ENCODE measurements around the gene ZCCHC9.
"Not testable (repeated sequence)": the region's sequence is repeated elsewhere in the genome, so short reads cannot be mapped to it uniquely, and the experiment has no call there.

ZCCHC9 gene

GRCh38 chr5:81301271-81302015, at the start of gene ZCCHC9:
TSS of gene ZCCHC9 (plus strand) at chr5:81301587. CDS start at chr5:81304758, 3,171 bp downstream.
- TF ChIP-seq CTCF (IDR thresholded peaks at IDR 0.05; ENCODE audit: control insufficient read depth, insufficient read depth, low read depth, low read length, missing control alignments), result peak; percentile 23
- peak; percentile 63 for DNase-seq (ENCODE audit: low read depth)
- peak within 1 kb of the TSS; percentile 70 for H3K4me3 ChIP-seq (ENCODE audit: control insufficient read depth, low read depth, low read length)

DNA sequence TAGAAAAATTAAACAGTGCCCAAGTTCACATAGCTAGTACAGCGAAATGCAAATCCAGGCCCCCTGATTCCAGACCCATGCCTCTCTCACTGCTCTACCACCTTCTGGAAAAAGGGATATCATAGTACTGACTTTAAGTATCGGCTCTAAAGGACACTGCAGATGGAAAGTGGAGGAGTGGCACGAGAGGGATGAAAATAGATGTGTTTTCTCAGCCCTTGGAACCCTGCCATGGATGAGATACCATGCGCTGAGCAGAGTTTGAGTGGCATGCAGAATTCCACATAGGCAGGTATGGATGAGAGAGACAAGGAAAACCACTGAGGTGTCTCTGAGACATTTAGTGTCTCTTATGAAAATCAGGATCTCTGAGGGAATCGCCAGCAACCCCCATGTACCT, 49.5 kb upstream of the ZCCHC9 start:
- TF ChIP-seq CTCF (IDR thresholded peaks at IDR 0.05; ENCODE audit: control insufficient read depth, insufficient read depth, low read depth, low read length, missing control alignments), result no peak
- H3K4me3 ChIP-seq (ENCODE audit: control insufficient read depth, low read depth, low read length), result no peak overlapping the region
- no peak for DNase-seq (ENCODE audit: low read depth)

DNA sequence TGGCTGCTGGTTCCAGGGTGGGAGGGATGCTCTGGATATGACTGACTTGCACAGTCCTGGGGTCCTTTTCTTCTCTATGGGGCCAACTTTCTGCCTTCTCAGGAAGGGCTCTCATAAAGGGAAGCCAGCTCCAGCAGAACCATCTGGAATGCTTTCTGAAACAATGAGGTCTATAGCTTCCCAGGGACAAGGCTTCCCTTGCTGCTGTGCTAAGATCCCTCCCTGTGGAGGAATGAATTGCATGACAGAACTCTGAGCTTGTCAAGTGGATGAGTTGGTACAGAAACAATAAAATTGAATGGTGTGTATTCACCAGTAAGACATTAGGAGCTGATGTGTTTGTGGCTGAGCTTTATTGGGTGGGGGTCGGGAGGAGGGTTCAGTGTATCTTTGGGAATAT, 48.5 kb upstream of the ZCCHC9 start:
- TF ChIP-seq CTCF (IDR thresholded peaks at IDR 0.05; ENCODE audit: control insufficient read depth, insufficient read depth, low read depth, low read length, missing control alignments), result no peak

DNA sequence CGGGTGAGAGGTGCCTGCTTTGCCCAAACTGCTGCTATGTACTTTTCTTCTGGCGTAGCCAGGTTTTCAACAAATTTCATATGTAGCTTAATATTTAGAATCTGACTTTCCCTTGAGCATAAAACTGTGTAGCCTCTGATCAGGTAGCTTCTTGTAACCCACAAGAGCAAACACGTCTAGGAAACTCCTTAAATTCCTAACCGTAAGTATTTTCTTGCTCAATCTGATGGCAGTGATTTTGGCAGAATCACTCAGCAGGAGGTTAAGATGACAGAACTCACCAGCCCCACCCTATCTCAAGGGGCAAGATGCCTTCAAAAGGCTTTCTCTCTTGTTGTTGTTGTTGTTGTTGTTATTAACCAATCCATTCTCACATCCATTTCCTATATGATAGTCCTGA, 47.5 kb upstream of the ZCCHC9 start:
- no peak for TF ChIP-seq CTCF (IDR thresholded peaks at IDR 0.05; ENCODE audit: control insufficient read depth, insufficient read depth, low read depth, low read length, missing control alignments)
- no peak overlapping the region for H3K4me3 ChIP-seq (ENCODE audit: control insufficient read depth, low read depth, low read length)
- DNase-seq (ENCODE audit: low read depth), result no peak

More for the DNA sequence above, 48.5 kb upstream of the ZCCHC9 start:
- H3K4me3 ChIP-seq (ENCODE audit: control insufficient read depth, low read depth, low read length), result no peak overlapping the region
- DNase-seq (ENCODE audit: low read depth), result no peak

DNA sequence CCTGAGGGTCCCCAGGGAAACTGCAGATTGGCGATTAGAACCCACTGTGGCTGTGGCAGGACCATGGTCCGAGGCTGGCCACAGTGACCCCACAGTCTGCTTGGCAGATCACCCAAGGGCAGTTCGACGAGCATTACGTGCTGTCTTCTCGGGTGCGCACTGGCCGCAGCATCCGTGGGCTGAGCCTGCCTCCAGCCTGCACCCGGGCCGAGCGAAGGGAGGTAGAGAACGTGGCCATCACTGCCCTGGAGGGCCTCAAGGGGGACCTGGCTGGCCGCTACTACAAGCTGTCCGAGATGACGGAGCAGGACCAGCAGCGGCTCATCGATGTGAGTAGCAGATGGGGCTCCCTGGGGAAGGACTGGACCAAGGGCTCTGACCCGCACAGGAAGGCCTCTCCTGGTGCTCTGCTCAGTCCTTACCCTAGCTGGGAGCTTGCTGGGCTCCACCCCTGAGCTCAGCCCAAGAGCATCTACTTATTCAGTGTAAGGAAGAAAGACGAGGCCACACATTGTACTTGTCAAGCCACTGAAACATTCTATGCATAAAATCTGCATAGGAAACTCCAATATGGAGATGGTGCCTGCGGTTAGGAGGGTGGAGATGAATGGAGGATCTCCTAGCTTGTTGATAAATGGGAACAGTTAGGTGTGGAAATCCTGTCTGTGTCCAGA, 46.4 kb upstream of the ZCCHC9 start:
- DNase-seq (ENCODE audit: low read depth), result no peak
- no peak overlapping the region for H3K4me3 ChIP-seq (ENCODE audit: control insufficient read depth, low read depth, low read length)
- no peak for TF ChIP-seq CTCF (IDR thresholded peaks at IDR 0.05; ENCODE audit: control insufficient read depth, insufficient read depth, low read depth, low read length, missing control alignments)

DNA sequence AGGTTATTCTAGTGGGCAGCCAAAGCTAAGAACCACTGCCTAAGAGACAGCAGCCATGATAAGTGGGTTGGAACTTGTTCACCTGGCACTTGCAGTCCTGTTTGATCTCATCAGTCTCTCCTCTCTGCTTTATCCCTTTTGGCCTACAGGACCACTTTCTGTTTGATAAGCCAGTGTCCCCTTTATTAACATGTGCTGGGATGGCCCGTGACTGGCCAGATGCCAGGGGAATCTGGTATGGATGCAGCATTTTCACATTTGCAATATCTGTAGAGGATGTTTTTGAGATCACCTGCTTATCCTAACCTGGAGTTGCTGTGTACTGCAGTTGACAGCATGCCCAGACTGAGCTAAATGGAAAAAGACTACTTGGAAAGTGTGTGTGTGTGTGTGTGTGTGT, 44.6 kb upstream of the ZCCHC9 start:
- DNase-seq (ENCODE audit: low read depth), result no peak
- H3K4me3 ChIP-seq (ENCODE audit: control insufficient read depth, low read depth, low read length), result no peak overlapping the region
- no peak for TF ChIP-seq CTCF (IDR thresholded peaks at IDR 0.05; ENCODE audit: control insufficient read depth, insufficient read depth, low read depth, low read length, missing control alignments)

DNA sequence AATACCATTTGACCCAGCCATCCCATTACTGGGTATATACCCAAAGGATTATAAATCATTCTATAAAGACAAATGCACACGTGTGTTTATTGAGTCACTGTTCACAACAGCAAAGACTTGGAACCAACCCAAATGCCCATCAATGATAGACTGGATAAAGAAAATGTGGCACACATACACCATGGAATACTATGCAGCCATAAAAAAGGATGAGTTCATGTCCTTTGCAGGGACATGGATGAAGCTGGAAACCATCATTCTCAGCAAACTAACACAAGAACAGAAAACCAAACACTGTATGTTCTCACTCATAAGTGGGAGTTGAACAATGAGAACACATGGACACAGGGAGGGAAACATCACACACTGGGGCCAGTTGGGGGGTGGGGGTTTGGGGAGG, 38.6 kb upstream of the ZCCHC9 start:
- not testable (repeated sequence) for H3K4me3 ChIP-seq (ENCODE audit: control insufficient read depth, low read depth, low read length); DNase-seq (ENCODE audit: low read depth)

All from AG09309 (cell line).